Spleen (tissue), 7 donors: ENCODE results near the gene DOCK1.

ENCODE experiments used
- CTCF ChIP-seq, 11 experiments: fragments of 200-600 bp in 7 of 11; fragments of 450-650 bp in 4 of 11; sonication (generic) in 4 of 11; IDR thresholded peaks in 8 of 11; conservative IDR thresholded peaks in 3 of 11; 1 replicate in 7 of 11; 2 replicates in 4 of 11; pipeline versions ENCODE4 v1.4.0 to v1.8.0; 2016 to 2021; ENCODE audit warnings: antibody characterized with exemption in 11 of 11, inconsistent platforms in 4 of 11, mild to moderate bottlenecking in 1 of 11
- POLR2AphosphoS5 ChIP-seq, 3 donors: sonication (generic); formaldehyde crosslinking; IDR thresholded peaks; one replicate each; pipeline ENCODE4 v1.5.1; 2017; ENCODE audit warnings: antibody characterized with exemption in 3 of 3
- donor health status: DM: no; HTN: no; CAD: no; lungs with moderate emphysema.
- donor health status: DM: no; HTN: no; CAD: no.
- donor health status: DM: no; HTN: no; CAD: no.

DNA sequence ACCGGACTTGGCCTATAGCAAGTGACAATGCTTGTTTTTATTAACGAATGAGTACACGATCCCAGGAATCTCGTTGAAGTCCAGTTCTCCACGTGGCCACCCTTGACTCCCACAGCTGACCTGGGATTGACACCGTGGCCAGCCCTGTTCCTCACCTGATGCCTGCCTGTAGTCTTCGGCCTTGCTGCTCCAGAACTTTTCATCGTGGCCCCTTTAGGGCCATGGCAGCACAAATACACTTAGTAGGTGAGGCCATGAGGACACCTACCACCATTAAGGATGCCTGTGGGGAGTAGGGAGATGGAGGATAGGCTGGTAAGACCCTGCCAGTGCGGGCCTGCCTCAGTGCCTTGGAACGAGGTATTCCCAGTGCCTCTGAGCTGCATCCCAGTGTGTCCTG is 321.8 kb downstream of the DOCK1 start:
- no peak for TF ChIP-seq CTCF (IDR thresholded peaks at IDR 0.05 in 8 of 11, conservative IDR thresholded peaks at IDR 0.05 in 3 of 11)
- no peak for TF ChIP-seq POLR2AphosphoS5 (IDR thresholded peaks at IDR 0.05)
